PC-3 (cell line): ENCODE results near the gene HECW1. TPM values are rescaled to one million over a fixed set of nuclear protein-coding genes. Genes with fewer than 3 reads are reported as not detected.

ENCODE experiments used
- ATAC-seq: fragments of 200-7000 bp; cut with Tn5 transposase; 2 replicates; pipeline ENCODE4 v1.9.1; 2020; ENCODE audit warnings: mild to moderate bottlenecking, moderate library complexity
- BruUV-seq: library from RNA; stranded (reverse); fragments of 400-500 nt; replicated peaks from 2 replicates; lab custom pipeline; 2021; lab: Mats Ljungman, UMichigan
- CTCF ChIA-PET: fragments of 300-600 bp; sonication (Branson Sonifier 250); formaldehyde crosslinking; loops from one replicate; lab custom pipeline; 2022; ENCODE audit warnings: antibody characterized with exemption; lab: Charles Lee
- POLR2A ChIA-PET: fragments of 300-600 bp; sonication (Branson Sonifier 250); formaldehyde crosslinking; loops from one replicate; lab custom pipeline; 2022; ENCODE audit warnings: antibody characterized with exemption; ENCODE audit not compliant: unreplicated experiment; lab: Charles Lee
- DNase-seq: peaks from one replicate; pipeline ENCODE4 v3.0.0-alpha.2; 2015
- H2AFZ ChIP-seq: fragments of 300-600 bp; sonication (generic); 2 replicates; pipeline ENCODE4 v1.6.0; 2016; ENCODE audit warnings: antibody characterized with exemption, low read length
- H3F3A ChIP-seq: fragments of 300-600 bp; sonication (generic); one replicate; pipeline ENCODE4 v1.6.0; 2017; ENCODE audit warnings: antibody characterized with exemption, low read length, control low read depth, mild to moderate bottlenecking; ENCODE audit not compliant: unreplicated experiment
- H3K27ac ChIP-seq: fragments of 300-600 bp; sonication (generic); 2 replicates; pipeline ENCODE4 v1.5.1; 2016; ENCODE audit warnings: mild to moderate bottlenecking, low read length
- H3K27me3 ChIP-seq: fragments of 300-600 bp; sonication (generic); 2 replicates; pipeline ENCODE4 v1.6.1; 2016; ENCODE audit warnings: low read length, mixed read lengths
- H3K36me3 ChIP-seq: fragments of 300-600 bp; sonication (generic); 2 replicates; pipeline ENCODE4 v1.6.1; 2016; ENCODE audit warnings: low read depth, mixed run types, low read length, mixed read lengths
- H3K4me1 ChIP-seq: fragments of 300-600 bp; sonication (generic); 2 replicates; pipeline ENCODE4 v1.5.1; 2016; ENCODE audit warnings: low read length; ENCODE audit not compliant: insufficient read depth
- H3K4me2 ChIP-seq: fragments of 300-600 bp; sonication (generic); 2 replicates; pipeline ENCODE4 v1.6.0; 2016; ENCODE audit warnings: low read length
- H3K4me3 ChIP-seq: fragments of 300-600 bp; sonication (generic); 2 replicates; pipeline ENCODE4 v1.5.1; 2016; ENCODE audit warnings: mild to moderate bottlenecking, low read length, mixed read lengths
- H3K79me2 ChIP-seq: fragments of 300-600 bp; sonication (generic); 2 replicates; pipeline ENCODE4 v1.6.1; 2017; ENCODE audit warnings: low read length, mixed read lengths
- H3K9ac ChIP-seq: fragments of 300-600 bp; sonication (generic); 2 replicates; pipeline ENCODE4 v1.6.0; 2016; ENCODE audit warnings: mild to moderate bottlenecking, low read length
- H3K9me2 ChIP-seq: fragments of 300-600 bp; sonication (generic); replicated peaks from 2 replicates; pipeline ENCODE4 v1.6.1; 2016; ENCODE audit warnings: mixed run types, low read length, mixed read lengths
- H3K9me3 ChIP-seq: fragments of 300-600 bp; sonication (generic); 2 replicates; pipeline ENCODE4 v1.6.1; 2016; ENCODE audit warnings: low read length, mixed read lengths
- H4K20me1 ChIP-seq: fragments of 300-600 bp; sonication (generic); 2 replicates; pipeline ENCODE4 v1.6.1; 2016; ENCODE audit warnings: low read length, mixed read lengths
- CTCF ChIP-seq: fragments of 300-600 bp; sonication (generic); conservative IDR thresholded peaks from 2 replicates; pipeline ENCODE4 v1.5.1; 2017; ENCODE audit warnings: antibody characterized with exemption, low read depth, mild to moderate bottlenecking, low read length
- EZH2 ChIP-seq: fragments of 300-600 bp; sonication (generic); IDR thresholded peaks from one replicate; pipeline ENCODE4 v1.6.1; 2017; ENCODE audit warnings: antibody characterized with exemption, mild to moderate bottlenecking, low read length; ENCODE audit not compliant: unreplicated experiment
- EZH2phosphoT487 ChIP-seq: fragments of 300-600 bp; sonication (generic); IDR thresholded peaks from 2 replicates; pipeline ENCODE4 v1.6.1; 2018; ENCODE audit warnings: mild to moderate bottlenecking, antibody characterized with exemption, low read length, borderline replicate concordance
- intact Hi-C: fragments of 100-400 bp; cut with micrococcal nuclease; formaldehyde crosslinking; loops from 2 replicates; pipeline ENCODE4 v1.9.0; 2023
- total RNA-seq: library from RNA; depleted of rRNA; stranded (reverse); fragments of >200 nt; gene quantifications from 2 replicates; pipeline ENCODE4 v1.2.3, GENCODE V29; 2014

HECW1 gene
- total RNA-seq, 1 experiment from 2014 or later: 3.0 TPM

GRCh38 chr7:43247757-43248156 lies 135.3 kb downstream of the HECW1 start:
- Histone ChIP-seq H3K4me1 (peaks cover 13% of the 10 kb centered on the region; the same call in 1 of the 2 replicates), H3F3A (no peaks in the 10 kb centered on the region), H2AFZ (no peak overlapping the region), H3K36me3 (no peaks in the 10 kb centered on the region), H3K79me2 (no peaks in the 10 kb centered on the region), H3K9me3 (no peaks in the 10 kb centered on the region), H3K9me2 (no peaks in the 10 kb centered on the region), H3K4me2 (no peak overlapping the region), H3K27me3 (no peaks in the 10 kb centered on the region), H3K27ac (no peak overlapping the region), H3K4me3 (no peak overlapping the region), H3K9ac (no peak overlapping the region), H4K20me1 (no peaks in the 10 kb centered on the region)
- ChIA-PET POLR2A (no interaction called here), CTCF (no interaction called here)
- ATAC-seq: no peak
- no peak for DNase-seq
- no peak for TF ChIP-seq EZH2
- no peak for TF ChIP-seq CTCF
- no peak for TF ChIP-seq EZH2phosphoT487
- BruUV-seq: no TSS peak
- intact Hi-C loops: no loop called here

- H3K9me2 ChIP-seq: no peaks in the 10 kb centered on the region
- DNase-seq (no peak), ATAC-seq (no peak)
- H3F3A ChIP-seq: no peaks in the 10 kb centered on the region
- no peak for TF ChIP-seq CTCF
- no peak for TF ChIP-seq EZH2phosphoT487
- no peaks in the 10 kb centered on the region for H3K9me3 ChIP-seq
- CTCF ChIA-PET: interaction anchor here (0.8 kb wide), 1 partner anchor 512 kb away, joined by 3 read pairs; no protein-coding TSS in a partner anchor
- H3K36me3 ChIP-seq: no peaks in the 10 kb centered on the region
- H4K20me1 ChIP-seq: no peaks in the 10 kb centered on the region
- no peaks in the 10 kb centered on the region for H3K27me3 ChIP-seq
- no peaks in the 10 kb centered on the region for H3K79me2 ChIP-seq
- peak overlapping the region; percentile 87 for H2AFZ ChIP-seq
- POLR2A ChIA-PET: interaction anchor here (0.6 kb wide), 1 partner anchor 16 kb away, joined by 3 read pairs; no protein-coding TSS in a partner anchor
- peak overlapping the region; percentile 68 for H3K4me3 ChIP-seq
- H3K4me1 ChIP-seq: peaks cover 13% of the 10 kb centered on the region; the same call in 1 of the 2 replicates
- BruUV-seq: no TSS peak
- intact Hi-C loops: no loop called here
- peak overlapping the region; percentile 85 for H3K4me2 ChIP-seq
- peak overlapping the region; percentile 48 for H3K9ac ChIP-seq
- H3K27ac ChIP-seq: peak overlapping the region; percentile 55
Measured at GRCh38 chr7:43248553-43248952, 136.1 kb downstream of the HECW1 start.

GRCh38 chr7:43248961-43249822 lies 136.7 kb downstream of the HECW1 start:
- H3K4me3 ChIP-seq: peak overlapping the region; percentile 68

More at GRCh38 chr7:43248961-43249822, 136.7 kb downstream of the HECW1 start:
- peak overlapping the region; percentile 55 for H3K27ac ChIP-seq
- H3K9me3 ChIP-seq: no peaks in the 10 kb centered on the region
- no peaks in the 10 kb centered on the region for H3K27me3 ChIP-seq
- no TSS peak for BruUV-seq
- intact Hi-C loops: no loop called here
- ChIA-PET CTCF (interaction anchor here (0.8 to 1.1 kb wide), 2 partner anchors 41 to 512 kb away, joined by 3 to 6 read pairs; no protein-coding TSS in a partner anchor), POLR2A (interaction anchor here (0.5 to 0.6 kb wide), 2 partner anchors 17 to 199 kb away, joined by 3 read pairs; no protein-coding TSS in a partner anchor)
- H4K20me1 ChIP-seq: no peaks in the 10 kb centered on the region
- H3K4me2 ChIP-seq: peak overlapping the region; percentile 85
- H3K9ac ChIP-seq: peak overlapping the region; percentile 48
- H3K4me1 ChIP-seq: peaks cover 13% of the 10 kb centered on the region; the same call in 1 of the 2 replicates
- no peaks in the 10 kb centered on the region for H3K79me2 ChIP-seq
- H2AFZ ChIP-seq: peak overlapping the region; percentile 87
- H3F3A ChIP-seq: no peaks in the 10 kb centered on the region
- peak; percentile 66 for DNase-seq
- no peaks in the 10 kb centered on the region for H3K36me3 ChIP-seq
- TF ChIP-seq EZH2phosphoT487 (no peak), EZH2 (no peak), CTCF (no peak)
- peak; percentile 95 for ATAC-seq
- no peaks in the 10 kb centered on the region for H3K9me2 ChIP-seq
